Motor neuron (in vitro differentiated cells): ENCODE measurements around the gene MYH14. TPM values are rescaled to one million over a fixed set of nuclear protein-coding genes. Genes with fewer than 3 reads are reported as not detected.
A peak's percentile ranks its signal among the peaks of the same experiment; 100 is the strongest.

Experiments
- ATAC-seq, 8 experiments: fragments of 200-7000 bp; cut with Tn5 transposase; replicated peaks in 6 of 8; 2 replicates each; pipeline ENCODE4 v1.8.0; 2021; ENCODE audit warnings: mild to moderate bottlenecking in 8 of 8, moderate library complexity in 8 of 8
- H3K27ac ChIP-seq, 2 donors: fragments of 250-450 bp; sonication (Bioruptor Pico); 2 replicates each; pipeline ENCODE4 v1.9.0; 2021; ENCODE audit warnings: antibody characterized with exemption in 2 of 2, mild to moderate bottlenecking in 2 of 2, moderate library complexity in 1 of 2
- H3K4me1 ChIP-seq, 2 donors: fragments of 250-450 bp; sonication (Bioruptor Pico); replicated peaks in 1 of 2; 2 replicates each; pipeline ENCODE4 v1.6.1; 2021; ENCODE audit warnings: antibody characterized with exemption in 2 of 2, mild to moderate bottlenecking in 2 of 2, moderate library complexity in 1 of 2
- H3K4me3 ChIP-seq, 5 donors: fragments of 250-450 bp; sonication (Bioruptor Pico); 2 replicates each; pipeline ENCODE4 v1.9.0; 2021; ENCODE audit warnings: antibody characterized with exemption in 5 of 5, mild to moderate bottlenecking in 5 of 5, moderate library complexity in 4 of 5
- WGBS, 10 experiments: fragments of 450-650 bp; shearing (Covaris generic); methylation state at CpG; one replicate each; pipeline ENCODE4 v1.0.0; 2022; 5-methylcytosine and 5-hydroxymethylcytosine counted together
- in situ Hi-C, 9 experiments: fragments of 400-800 bp; cut with MboI; loops; one replicate each; pipeline ENCODE4 v1.15.0; 2021; ENCODE audit warnings: low sequenced_read_pairs in 9 of 9, low pct_unique_long_range_greater_than_20kb in 2 of 9; ENCODE audit not compliant: unreplicated experiment in 9 of 9
- total RNA-seq, 8 experiments: library from RNA; unstranded; fragments of 300-600 nt; gene quantifications; 2 replicates each; pipeline versions ENCODE4 v1.2.3 to v1.2.4, GENCODE V29; 2022

MYH14 gene
- total RNA-seq, 8 experiments from 2014 or later = 0.18 to 2.2 (median 0.54) TPM

DNA sequence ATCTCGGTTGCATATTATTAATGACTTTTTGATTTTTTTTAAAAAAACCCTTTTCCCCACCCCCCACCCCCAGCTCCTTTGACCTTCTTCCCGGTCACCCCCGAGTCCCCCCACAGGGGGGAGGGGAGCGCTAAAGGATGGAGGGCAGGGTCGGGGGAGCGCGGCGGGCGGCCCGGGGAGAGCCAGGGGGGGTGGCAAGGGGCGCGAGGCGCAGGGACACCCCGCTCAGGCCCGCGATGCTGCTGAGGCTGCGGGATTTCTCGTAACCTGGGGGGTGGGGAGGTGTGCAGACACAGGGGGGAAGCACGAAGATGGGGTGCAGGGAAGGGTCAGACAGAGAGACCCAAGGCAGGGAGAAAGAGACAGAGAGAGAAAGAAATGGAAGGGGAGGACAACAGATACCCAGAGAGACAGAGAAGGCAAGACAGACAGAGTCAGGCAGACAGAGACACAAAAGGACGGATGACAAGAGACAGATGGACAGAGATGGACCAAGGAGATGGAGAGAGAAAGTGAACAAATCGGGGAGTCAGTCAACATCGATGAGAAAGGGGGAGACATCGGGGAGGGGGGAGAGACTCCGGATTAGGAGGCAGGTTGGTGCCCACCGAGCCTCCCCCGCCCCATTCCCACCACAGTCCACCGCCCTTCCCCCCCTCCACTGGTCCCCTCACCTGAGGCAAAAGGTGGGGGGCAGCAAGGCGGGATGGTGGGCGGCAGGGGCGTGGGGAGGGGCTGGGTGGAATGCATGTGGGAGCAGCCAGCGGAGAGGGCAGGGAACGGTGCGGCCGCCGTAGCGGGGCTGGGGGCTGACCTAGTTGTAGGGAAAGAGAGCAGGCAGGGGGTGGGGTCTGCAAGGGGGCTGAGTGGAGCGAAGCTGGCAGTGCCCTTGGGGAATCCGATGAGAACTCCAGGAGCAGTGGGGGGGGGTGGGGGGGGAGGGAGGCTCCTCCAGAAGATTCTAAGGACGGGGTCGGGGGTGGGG is 111.6 kb downstream of the MYH14 start:
- in situ Hi-C loops = no loop called here
- H3K27ac ChIP-seq = peak overlapping the region in 1 of 2 donors; percentile 31
- peak overlapping the region; percentile 33 to 48 (median 45) for H3K4me3 ChIP-seq
- peaks cover 0 to 4% of the 10 kb centered on the region in 2 donors for H3K4me1 ChIP-seq
- ATAC-seq = peak in 5 of 8 experiments; percentile 31 to 38 (median 34)
- WGBS, 10 experiments = 0% methylated on average over 1 of the region's 40 CpGs; no CpG with 5 or more reads in 8 of the 10 experiments

DNA sequence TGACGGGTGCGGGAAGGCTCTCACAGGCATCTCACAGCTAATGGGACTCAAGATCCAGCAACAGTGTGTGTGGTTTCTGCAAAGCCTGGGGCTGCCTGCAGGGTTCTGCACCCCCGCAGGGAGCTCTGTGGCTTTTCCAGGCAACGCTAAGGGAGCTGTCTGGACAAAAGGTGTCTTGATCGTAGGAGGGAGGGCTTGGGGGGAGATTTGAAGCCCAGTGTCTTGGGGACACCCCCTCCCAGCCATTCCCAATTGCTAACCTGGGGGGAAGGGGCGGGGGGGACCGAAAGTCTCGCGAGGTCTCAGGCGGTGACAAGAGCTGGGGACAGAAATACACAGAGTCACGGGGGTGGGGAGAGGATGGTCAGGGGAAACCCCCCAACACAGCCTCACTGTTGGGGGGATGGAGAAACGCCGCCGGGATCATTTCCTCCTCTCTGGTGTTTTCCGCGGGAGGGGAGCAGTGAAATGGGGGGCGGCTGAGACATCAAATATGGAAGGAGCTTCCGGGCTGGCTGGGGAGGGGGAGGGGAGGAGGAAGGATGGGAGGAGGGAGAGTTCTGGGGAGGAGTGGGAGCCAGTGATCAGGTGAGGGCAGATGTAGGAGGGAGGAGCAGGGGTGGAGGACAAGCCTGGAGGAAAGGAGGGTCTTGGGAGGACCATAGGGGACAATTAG is 112.5 kb downstream of the MYH14 start:
- in situ Hi-C loops = no loop called here
- ATAC-seq = peak in 5 of 8 experiments; percentile 75 to 85 (median 82)
- Histone ChIP-seq H3K4me1 (peaks cover 0 to 4% of the 10 kb centered on the region in 2 donors), H3K27ac (peak overlapping the region; percentile 60 to 82), H3K4me3 (peak overlapping the region; percentile 33 to 48 (median 45))
- no CpG with 5 or more reads among the region's 18 CpGs for WGBS, 10 experiments

DNA sequence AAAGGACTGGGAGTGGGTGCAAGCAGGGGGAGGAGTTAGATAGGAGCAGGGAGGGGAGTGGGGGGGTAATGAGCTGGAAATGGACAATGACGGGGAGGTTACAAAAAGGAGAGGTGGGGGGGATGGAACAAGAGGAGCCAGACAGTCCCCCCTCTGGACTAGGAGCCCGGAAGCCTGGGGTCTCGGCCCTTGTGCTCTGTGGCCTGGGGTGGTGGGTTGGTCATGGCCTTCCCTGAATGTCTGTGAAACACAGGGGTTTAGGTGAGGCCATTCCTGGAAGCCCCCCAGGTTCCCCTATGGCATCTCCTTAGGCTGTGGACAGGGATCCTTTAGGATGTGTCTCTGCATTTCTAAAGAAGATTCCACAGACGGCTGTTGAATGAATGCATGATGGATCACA is 113.7 kb downstream of the MYH14 start:
- no peak for ATAC-seq
- WGBS, 10 experiments = no CpG with 5 or more reads among the region's 4 CpGs
- in situ Hi-C loops = no loop called here

DNA sequence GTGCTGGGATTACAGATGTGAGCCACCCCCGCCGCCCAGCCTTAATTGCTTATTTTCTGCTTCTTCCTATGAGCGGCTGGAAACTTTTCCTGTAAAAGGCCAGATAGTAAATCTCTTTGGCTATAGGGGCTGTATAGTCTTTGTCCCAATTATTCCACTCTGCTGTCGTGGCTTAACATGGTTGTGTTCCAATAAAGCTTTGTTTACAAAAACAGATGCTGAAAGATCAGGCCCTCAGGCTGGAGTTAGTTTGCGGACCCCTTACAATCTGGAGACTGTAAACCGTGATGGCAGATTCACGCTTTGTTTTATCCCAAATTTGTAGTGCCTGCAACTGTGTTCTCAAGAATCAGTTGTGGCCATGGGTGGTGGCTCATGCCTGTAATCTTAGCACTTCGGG is 115.0 kb downstream of the MYH14 start:
- Histone ChIP-seq H3K27ac (no peak overlapping the region), H3K4me3 (no peak overlapping the region), H3K4me1 (peaks cover 0 to 4% of the 10 kb centered on the region in 2 donors)
- in situ Hi-C loops = no loop called here
- no peak for ATAC-seq
- 42 to 91% (median 69%) methylated on average over 3 to 8 of the region's 8 CpGs; no CpG with 5 or more reads in 3 of the 10 experiments for WGBS, 10 experiments

More for the DNA sequence above, 113.7 kb downstream of the MYH14 start:
- Histone ChIP-seq H3K27ac (no peak overlapping the region), H3K4me3 (no peak overlapping the region), H3K4me1 (peaks cover 0 to 4% of the 10 kb centered on the region in 2 donors)

DNA sequence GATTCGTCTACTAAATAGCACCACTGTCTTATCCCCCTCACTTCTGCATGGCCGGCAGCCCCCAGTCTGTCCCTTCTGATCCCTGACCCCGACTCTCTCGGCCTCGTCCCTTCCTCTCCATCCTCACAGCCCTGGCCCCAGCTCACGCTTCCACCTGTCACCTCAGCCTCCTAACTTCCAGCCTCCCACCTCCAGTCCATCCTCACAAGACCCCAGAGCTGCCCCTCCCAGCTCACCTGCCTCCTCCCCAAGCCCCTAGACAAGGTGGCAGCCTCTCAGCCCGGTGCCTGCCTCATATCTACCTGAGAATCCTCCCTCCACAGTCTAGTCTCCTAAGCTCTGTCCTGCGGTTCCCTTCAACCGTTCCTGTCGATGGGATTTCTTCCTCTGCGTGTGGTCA is 115.7 kb downstream of the MYH14 start:
- ATAC-seq = no peak
- Histone ChIP-seq H3K27ac (no peak overlapping the region), H3K4me1 (peaks cover 0 to 4% of the 10 kb centered on the region in 2 donors), H3K4me3 (no peak overlapping the region)
- in situ Hi-C loops = no loop called here
- 0 to 94% (median 57%) methylated on average over 1 to 7 of the region's 11 CpGs; no CpG with 5 or more reads in 2 of the 10 experiments for WGBS, 10 experiments

DNA sequence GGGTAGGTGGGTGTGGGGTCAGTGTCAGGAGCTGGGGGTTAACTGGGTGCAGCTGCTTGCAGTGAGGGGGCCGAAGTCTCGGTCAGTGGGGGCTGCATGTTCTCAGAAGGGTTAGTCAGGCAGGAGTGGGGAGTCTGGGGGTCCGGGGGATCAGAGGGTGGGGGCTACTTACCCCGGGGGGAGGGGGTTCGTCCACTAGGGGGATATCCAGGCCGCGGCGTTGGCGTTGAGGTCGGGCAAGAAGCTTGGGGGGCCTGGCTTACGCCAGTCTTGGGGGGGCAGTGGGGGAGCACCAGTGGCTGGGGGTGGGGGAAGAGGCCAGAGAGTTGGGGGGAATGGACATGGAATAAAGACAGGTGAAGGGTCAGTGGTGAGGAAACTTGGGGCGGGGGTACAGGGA is 116.6 kb downstream of the MYH14 start:
- no CpG with 5 or more reads among the region's 12 CpGs for WGBS, 10 experiments
- H3K4me1 ChIP-seq = peaks cover 3 to 4% of the 10 kb centered on the region in 2 donors

DNA sequence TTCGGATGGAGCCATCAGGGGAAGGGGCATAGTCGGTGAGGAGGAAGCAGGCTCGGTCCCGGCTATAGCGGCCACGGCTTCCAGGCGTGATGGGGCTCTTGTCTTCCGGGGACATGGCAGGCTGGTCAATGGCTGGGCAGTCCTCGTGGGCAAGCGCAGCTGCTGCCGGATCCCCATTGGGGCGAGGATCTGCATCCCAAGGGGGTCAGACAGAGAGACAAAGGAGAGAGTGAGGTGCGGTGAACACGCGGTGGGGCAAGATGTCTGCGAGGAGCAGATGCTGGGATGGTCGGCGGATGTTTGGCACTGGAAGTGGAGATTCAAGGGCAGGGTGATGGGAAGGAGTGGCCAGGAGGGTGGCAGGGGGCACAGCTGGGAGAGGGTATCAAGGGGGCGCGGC is 117.2 kb downstream of the MYH14 start:
- no peak overlapping the region for H3K4me3 ChIP-seq
- no peak overlapping the region for H3K27ac ChIP-seq
- in situ Hi-C loops = no loop called here
- no peak for ATAC-seq
- WGBS, 10 experiments = 60% methylated on average over 1 of the region's 20 CpGs; no CpG with 5 or more reads in 9 of the 10 experiments
- peaks cover 5 to 6% of the 10 kb centered on the region in 2 donors for H3K4me1 ChIP-seq

More for the DNA sequence above, 116.6 kb downstream of the MYH14 start:
- Histone ChIP-seq H3K27ac (no peak overlapping the region), H3K4me3 (no peak overlapping the region)
- in situ Hi-C loops = no loop called here
- no peak for ATAC-seq

DNA sequence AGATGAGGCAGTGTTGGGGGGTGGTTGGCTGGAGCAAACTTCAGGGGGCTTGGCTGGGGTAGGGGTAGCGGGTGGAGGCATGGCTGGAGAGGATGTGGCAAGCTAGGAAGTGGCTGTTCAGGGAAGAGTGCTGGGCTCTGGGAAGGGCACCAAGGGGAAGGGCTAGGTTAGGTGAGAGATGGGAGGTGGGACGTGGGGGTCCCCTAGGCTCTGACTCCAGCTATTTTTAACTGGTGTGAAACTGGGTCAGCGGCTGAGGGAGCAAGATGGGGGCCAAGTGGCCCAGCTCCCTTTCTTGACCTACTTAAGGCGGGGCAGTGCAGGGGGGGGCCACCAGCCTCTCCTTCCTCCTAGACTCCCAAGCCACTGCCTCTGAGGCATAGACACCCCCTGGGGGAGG is 118.4 kb downstream of the MYH14 start:
- 33% methylated on average over 2 of the region's 4 CpGs; no CpG with 5 or more reads in 9 of the 10 experiments for WGBS, 10 experiments
- in situ Hi-C loops = no loop called here
- Histone ChIP-seq H3K27ac (no peak overlapping the region), H3K4me3 (no peak overlapping the region), H3K4me1 (peaks cover 5 to 6% of the 10 kb centered on the region in 2 donors)
- ATAC-seq = no peak

DNA sequence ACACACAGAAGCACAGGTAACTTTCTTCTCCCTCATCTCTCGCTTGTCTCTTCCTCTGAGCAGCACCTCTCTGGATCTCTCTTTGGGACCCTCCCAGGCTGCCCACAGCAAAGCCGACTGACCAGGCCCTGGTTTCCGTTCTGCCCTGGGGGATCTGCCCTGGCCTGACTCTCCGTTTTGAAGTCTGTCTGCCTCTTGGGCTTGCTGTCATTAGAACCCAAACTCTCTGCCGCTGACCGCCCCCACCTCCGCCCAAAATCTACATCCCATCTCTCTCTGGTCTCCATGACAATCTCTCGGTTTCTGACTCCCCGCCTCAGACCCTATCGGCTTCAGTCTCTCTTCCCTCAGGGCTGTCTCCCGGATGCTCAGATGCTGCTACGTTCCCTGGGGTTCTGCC is 118.8 kb downstream of the MYH14 start:
- no peak overlapping the region for H3K27ac ChIP-seq

DNA sequence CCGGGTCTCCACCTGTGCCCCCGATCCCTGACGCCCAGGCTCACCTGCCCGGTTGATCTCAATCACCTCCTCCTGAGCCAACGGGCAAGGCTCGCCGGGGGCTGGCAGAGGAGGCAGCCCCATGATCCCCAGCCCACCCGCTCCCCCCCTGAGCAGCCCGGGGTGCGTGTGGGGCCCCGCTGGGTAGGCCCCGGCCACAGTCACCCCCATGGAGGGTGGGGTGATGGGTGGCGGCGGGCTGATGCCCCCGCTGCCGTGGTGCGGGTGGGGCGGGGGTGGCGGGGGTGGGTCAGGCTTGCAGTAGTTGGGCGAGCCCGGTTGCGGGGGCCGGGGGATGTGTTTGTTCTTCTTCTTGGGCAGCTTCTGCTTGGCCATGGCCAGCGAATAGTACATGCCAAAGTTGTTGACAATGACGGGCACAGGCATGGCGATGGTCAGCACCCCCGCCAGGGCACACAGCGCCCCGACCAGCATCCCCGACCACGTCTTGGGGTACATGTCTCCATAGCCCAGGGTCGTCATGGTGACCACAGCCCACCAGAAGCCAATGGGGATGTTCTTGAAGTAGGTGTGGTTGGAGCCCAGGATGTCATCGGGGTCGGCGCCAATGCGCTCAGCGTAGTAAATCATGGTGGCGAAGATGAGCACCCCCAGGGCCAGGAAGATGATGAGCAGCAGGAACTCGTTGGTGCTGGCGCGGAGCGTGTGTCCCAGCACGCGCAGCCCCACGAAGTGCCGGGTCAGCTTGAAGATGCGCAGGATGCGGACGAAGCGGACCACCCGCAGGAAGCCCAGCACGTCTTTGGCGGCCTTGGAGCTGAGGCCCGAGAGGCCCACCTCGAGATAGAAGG is 119.7 kb downstream of the MYH14 start:
- peaks cover 5 to 6% of the 10 kb centered on the region in 2 donors for H3K4me1 ChIP-seq
- no peak overlapping the region for H3K4me3 ChIP-seq
- no peak overlapping the region for H3K27ac ChIP-seq
- ATAC-seq = no peak
- in situ Hi-C loops = no loop called here
- 87 to 100% (median 95%) methylated on average over 4 to 11 of the region's 55 CpGs; no CpG with 5 or more reads in 7 of the 10 experiments for WGBS, 10 experiments

More for the DNA sequence above, 118.8 kb downstream of the MYH14 start:
- 6 to 100% (median 70%) methylated on average over 1 to 8 of the region's 12 CpGs; no CpG with 5 or more reads in 1 of the 10 experiments for WGBS, 10 experiments
- H3K4me1 ChIP-seq = peaks cover 5 to 6% of the 10 kb centered on the region in 2 donors
- no peak overlapping the region for H3K4me3 ChIP-seq
- in situ Hi-C loops = no loop called here
- no peak for ATAC-seq

DNA sequence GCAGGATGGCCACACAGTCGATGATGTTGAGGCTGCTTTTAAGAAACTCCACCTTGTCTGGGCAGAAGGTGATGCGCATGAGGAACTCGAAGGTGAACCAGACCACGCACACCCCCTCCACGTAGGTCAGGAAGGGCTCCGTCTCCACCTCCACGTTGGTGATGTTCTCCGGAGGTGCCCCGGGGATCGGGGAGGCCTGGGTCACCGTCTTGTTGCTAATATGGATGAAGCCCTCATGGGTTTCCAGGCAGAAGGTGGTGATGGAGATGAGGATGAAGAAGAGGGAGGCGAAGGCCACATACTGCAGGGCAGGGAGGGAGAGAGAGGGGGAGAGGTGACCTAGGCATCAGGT is 120.3 kb downstream of the MYH14 start:
- in situ Hi-C loops = no loop called here
- Histone ChIP-seq H3K27ac (no peak overlapping the region), H3K4me1 (peaks cover 5 to 6% of the 10 kb centered on the region in 2 donors), H3K4me3 (no peak overlapping the region)
- no peak for ATAC-seq
- WGBS, 10 experiments = 34 to 90% methylated on average over 2 to 6 of the region's 12 CpGs; no CpG with 5 or more reads in 8 of the 10 experiments

DNA sequence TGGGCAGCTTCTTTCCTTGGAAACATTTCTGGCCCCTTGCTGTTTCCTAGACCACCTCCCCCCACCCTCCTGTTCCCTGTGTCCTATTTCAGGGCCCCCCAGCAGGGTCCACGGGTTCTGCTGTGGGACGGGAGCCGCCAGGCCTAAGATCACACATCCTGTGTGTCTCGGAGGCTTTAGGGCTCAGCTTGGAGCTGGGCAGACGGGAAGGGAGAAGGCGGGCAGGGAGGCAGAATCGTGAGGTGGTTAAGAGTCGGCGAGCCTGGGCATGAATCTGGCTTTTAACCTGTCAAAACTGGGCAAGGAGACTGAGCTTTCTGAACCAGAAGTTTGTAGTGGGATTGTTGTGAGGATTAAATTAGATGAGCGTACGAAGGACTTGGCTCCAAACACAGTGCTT is 120.9 kb downstream of the MYH14 start:
- WGBS, 10 experiments = 60 to 91% (median 73%) methylated on average over 1 to 9 of the region's 11 CpGs; no CpG with 5 or more reads in 6 of the 10 experiments
- no peak overlapping the region for H3K4me3 ChIP-seq
- peaks cover 5 to 6% of the 10 kb centered on the region in 2 donors for H3K4me1 ChIP-seq
- no peak for ATAC-seq
- in situ Hi-C loops = no loop called here
- no peak overlapping the region for H3K27ac ChIP-seq
